Esophagus muscularis mucosa (tissue), 3 donors: ENCODE measurements around the gene VAX1.

ENCODE experiments used
- POLR2A ChIP-seq: fragments of 450-650 bp; IDR thresholded peaks from one replicate; pipeline ENCODE4 v1.6.1; 2017; ENCODE audit warnings: antibody characterized with exemption, moderate library complexity, mild to moderate bottlenecking, low read depth
- POLR2AphosphoS5 ChIP-seq, 2 donors: sonication (generic); formaldehyde crosslinking; IDR thresholded peaks; one replicate each; pipeline ENCODE4 v1.6.1; 2017; ENCODE audit warnings: antibody characterized with exemption in 2 of 2
- TF ChIP-seq, protein P1 (sequence below), 3 experiments: fragments of 200-600 bp in 2 of 3; fragments of 450-650 bp in 1 of 3; sonication (generic) in 2 of 3; IDR thresholded peaks; one replicate each; pipeline ENCODE4 v1.5.1; 2017 to 2019; ENCODE audit warnings: antibody characterized with exemption in 3 of 3, mild to moderate bottlenecking in 2 of 3, moderate library complexity in 1 of 3

DNA sequence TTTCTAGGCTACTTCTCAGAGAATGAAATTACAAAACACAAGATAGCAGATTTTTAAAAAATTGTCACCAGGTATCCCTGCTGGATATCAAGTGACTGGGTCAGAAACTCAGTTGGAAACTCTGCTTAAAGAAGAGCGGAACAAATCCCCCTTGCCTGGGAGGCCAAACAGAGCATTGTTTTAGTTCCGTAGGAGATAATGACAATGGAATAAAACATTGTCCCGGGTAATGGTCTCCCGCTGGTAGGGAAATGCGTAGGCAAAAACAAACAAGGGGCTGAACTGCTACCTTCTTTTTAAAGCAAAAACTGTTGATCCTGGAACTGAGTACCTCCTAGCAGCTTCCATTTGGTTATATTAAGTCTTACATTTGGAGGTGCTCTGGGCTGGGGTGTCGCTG lies 21.3 kb upstream of the VAX1 start:
- TF ChIP-seq, protein P1, sequence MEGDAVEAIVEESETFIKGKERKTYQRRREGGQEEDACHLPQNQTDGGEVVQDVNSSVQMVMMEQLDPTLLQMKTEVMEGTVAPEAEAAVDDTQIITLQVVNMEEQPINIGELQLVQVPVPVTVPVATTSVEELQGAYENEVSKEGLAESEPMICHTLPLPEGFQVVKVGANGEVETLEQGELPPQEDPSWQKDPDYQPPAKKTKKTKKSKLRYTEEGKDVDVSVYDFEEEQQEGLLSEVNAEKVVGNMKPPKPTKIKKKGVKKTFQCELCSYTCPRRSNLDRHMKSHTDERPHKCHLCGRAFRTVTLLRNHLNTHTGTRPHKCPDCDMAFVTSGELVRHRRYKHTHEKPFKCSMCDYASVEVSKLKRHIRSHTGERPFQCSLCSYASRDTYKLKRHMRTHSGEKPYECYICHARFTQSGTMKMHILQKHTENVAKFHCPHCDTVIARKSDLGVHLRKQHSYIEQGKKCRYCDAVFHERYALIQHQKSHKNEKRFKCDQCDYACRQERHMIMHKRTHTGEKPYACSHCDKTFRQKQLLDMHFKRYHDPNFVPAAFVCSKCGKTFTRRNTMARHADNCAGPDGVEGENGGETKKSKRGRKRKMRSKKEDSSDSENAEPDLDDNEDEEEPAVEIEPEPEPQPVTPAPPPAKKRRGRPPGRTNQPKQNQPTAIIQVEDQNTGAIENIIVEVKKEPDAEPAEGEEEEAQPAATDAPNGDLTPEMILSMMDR (IDR thresholded peaks at IDR 0.05) = no peak
- TF ChIP-seq POLR2A = no peak
- no peak for TF ChIP-seq POLR2AphosphoS5 (IDR thresholded peaks at IDR 0.05)
